IMR-90 (cell line): ENCODE results near the gene MTM1. TPM values are rescaled to one million over a fixed set of nuclear protein-coding genes. Genes with fewer than 3 reads are reported as not detected.

Experiments used
- ATAC-seq: fragments of 200-7000 bp; cut with Tn5 transposase; 2 replicates; pipeline ENCODE4 v1.9.1; 2020; ENCODE audit warnings: low read depth, mild to moderate bottlenecking, moderate library complexity
- BruUV-seq: library from RNA; stranded (reverse); fragments of 400-500 nt; replicated peaks from 2 replicates; lab custom pipeline; 2021; lab: Mats Ljungman, UMichigan
- CTCF ChIA-PET: fragments of 300-600 bp; formaldehyde crosslinking; extraction: SDS; loops from one replicate; lab custom pipeline; 2021; ENCODE audit warnings: antibody characterized with exemption; lab: Yijun Ruan, JAX
- POLR2A ChIA-PET: fragments of 300-600 bp; sonication (Branson Sonifier 250); formaldehyde crosslinking; loops from one replicate; lab custom pipeline; 2022; ENCODE audit warnings: antibody characterized with exemption; ENCODE audit not compliant: unreplicated experiment; lab: Charles Lee
- DNase-seq: peaks from one replicate; pipeline ENCODE4 v3.0.0; 2013
- H2AFZ ChIP-seq: replicated peaks from 2 replicates; pipeline ENCODE3; 2013; ENCODE audit warnings: low read length, mild to moderate bottlenecking; ENCODE audit not compliant: poor library complexity
- H2AK5ac ChIP-seq: 2 replicates; pipeline ENCODE4 v1.6.1; 2013; ENCODE audit warnings: low read depth, low read length, inconsistent platforms
- H2AK9ac ChIP-seq: replicated peaks from 2 replicates; pipeline ENCODE3; 2013; ENCODE audit warnings: mild to moderate bottlenecking, low read depth, low read length, moderate library complexity; ENCODE audit not compliant: poor library complexity
- H2BK120ac ChIP-seq: 2 replicates; pipeline ENCODE4 v1.6.1; 2013; ENCODE audit warnings: low read depth, low read length, inconsistent platforms
- H2BK15ac ChIP-seq: 3 replicates; pipeline ENCODE4 v1.6.1; 2013; ENCODE audit warnings: low read depth, low read length, inconsistent platforms
- H2BK20ac ChIP-seq: 2 replicates; pipeline ENCODE4 v1.6.1; 2013; ENCODE audit warnings: low read depth, mild to moderate bottlenecking, inconsistent platforms, low read length, moderate library complexity
- H2BK5ac ChIP-seq: 2 replicates; pipeline ENCODE4 v1.6.1; 2013; ENCODE audit warnings: mild to moderate bottlenecking, low read depth, low read length, inconsistent platforms; ENCODE audit not compliant: poor library complexity, severe bottlenecking
- H3K14ac ChIP-seq: replicated peaks from 2 replicates; pipeline ENCODE4 v1.6.1; 2013; ENCODE audit warnings: low read depth, low read length, inconsistent platforms
- H3K18ac ChIP-seq: 2 replicates; pipeline ENCODE4 v1.6.1; 2013; ENCODE audit warnings: low read depth, low read length, control low read depth
- H3K23ac ChIP-seq: 2 replicates; pipeline ENCODE4 v1.6.1; 2013; ENCODE audit warnings: low read depth, low read length, inconsistent platforms
- H3K27ac ChIP-seq: 2 replicates; pipeline ENCODE4 v1.5.1; 2013; ENCODE audit warnings: mild to moderate bottlenecking, control low read depth, low read length; ENCODE audit not compliant: insufficient read depth
- H3K27me3 ChIP-seq: 2 replicates; pipeline ENCODE4 v1.6.1; 2013; ENCODE audit warnings: low read length; ENCODE audit not compliant: control insufficient read depth, insufficient read depth
- H3K36me3 ChIP-seq: 2 replicates; pipeline ENCODE4 v1.6.1; 2013; ENCODE audit warnings: low read length, mixed read lengths; ENCODE audit not compliant: control insufficient read depth, insufficient read depth
- H3K4ac ChIP-seq: 2 replicates; pipeline ENCODE4 v1.6.1; 2013; ENCODE audit warnings: low read depth, low read length, inconsistent platforms
- H3K4me1 ChIP-seq: 2 replicates; pipeline ENCODE4 v1.6.1; 2013; ENCODE audit warnings: low read length, mixed read lengths; ENCODE audit not compliant: control insufficient read depth, insufficient read depth
- H3K4me2 ChIP-seq: 2 replicates; pipeline ENCODE4 v1.6.1; 2013; ENCODE audit warnings: low read depth, mild to moderate bottlenecking, control low read depth, low read length, moderate library complexity
- H3K4me3 ChIP-seq: 2 replicates; pipeline ENCODE4 v1.5.1; 2013; ENCODE audit warnings: low read depth, mild to moderate bottlenecking, control low read depth, low read length, moderate library complexity; ENCODE audit not compliant: insufficient read depth
- H3K56ac ChIP-seq: 2 replicates; pipeline ENCODE4 v1.6.1; 2013; ENCODE audit warnings: low read length, inconsistent platforms; ENCODE audit not compliant: insufficient read depth; ENCODE audit errors: extremely low read depth
- H3K79me1 ChIP-seq, 2 experiments: 2 replicates each; pipeline ENCODE4 v1.6.1; 2013; ENCODE audit warnings: low read length in 2 of 2, inconsistent platforms in 1 of 2, low read depth in 1 of 2
- H3K9ac ChIP-seq: 2 replicates; pipeline ENCODE4 v1.6.1; 2013; ENCODE audit warnings: low read depth, low read length, control low read depth
- H3K9me1 ChIP-seq: 2 replicates; pipeline ENCODE4 v1.6.1; 2013; ENCODE audit warnings: low read length, inconsistent platforms; ENCODE audit not compliant: insufficient read depth
- H3K9me3 ChIP-seq: 2 replicates; pipeline ENCODE4 v1.6.1; 2013; ENCODE audit warnings: low read length; ENCODE audit not compliant: control insufficient read depth, insufficient read depth
- H4K20me1 ChIP-seq: 2 replicates; pipeline ENCODE4 v1.6.1; 2013; ENCODE audit warnings: low read length, inconsistent platforms; ENCODE audit not compliant: insufficient read depth
- H4K5ac ChIP-seq: 2 replicates; pipeline ENCODE4 v1.6.1; 2013; ENCODE audit warnings: mild to moderate bottlenecking, low read depth, low read length, control low read depth
- H4K8ac ChIP-seq, 2 experiments: 2 replicates each; pipeline ENCODE4 v1.6.1; 2013; ENCODE audit warnings: low read depth in 2 of 2, low read length in 2 of 2, control low read depth in 1 of 2, inconsistent platforms in 1 of 2
- H4K91ac ChIP-seq: 2 replicates; pipeline ENCODE4 v1.6.1; 2013; ENCODE audit warnings: low read depth, low read length, inconsistent platforms; ENCODE audit not compliant: insufficient read depth
- CHD1 ChIP-seq: IDR thresholded peaks from 2 replicates; pipeline ENCODE4 v1.6.1; 2012; ENCODE audit warnings: low read depth, low read length, improper control_type of control experiment
- MAZ ChIP-seq: IDR thresholded peaks from 2 replicates; pipeline ENCODE4 v1.6.1; 2012; ENCODE audit warnings: low read depth, mild to moderate bottlenecking, low read length, improper control_type of control experiment, moderate library complexity, borderline replicate concordance
- MXI1 ChIP-seq: IDR thresholded peaks from 2 replicates; pipeline ENCODE4 v1.6.1; 2012; ENCODE audit warnings: low read depth, mild to moderate bottlenecking, low read length, moderate library complexity, borderline replicate concordance
- NFE2L2 ChIP-seq: fragments of 150-350 bp; IDR thresholded peaks from 2 replicates; pipeline ENCODE4 v1.6.1; 2016; ENCODE audit warnings: low read depth, mild to moderate bottlenecking, low read length
- POLR2A ChIP-seq: IDR thresholded peaks from 2 replicates; pipeline ENCODE4 v1.6.1; 2012; ENCODE audit warnings: mild to moderate bottlenecking, low read depth, low read length
- WGBS, 2 experiments: methylation state at CpG; one replicate each; pipeline versions ENCODE4 v1.1.5 to v1.1.7; 2013; ENCODE audit warnings: missing lambda C conversion rate in 2 of 2; ENCODE audit not compliant: insufficient read length in 1 of 2; ENCODE audit errors: extremely low coverage in 2 of 2; 5-methylcytosine and 5-hydroxymethylcytosine counted together
- dilution Hi-C: fragments of 300-500 bp; cut with HindIII; formaldehyde crosslinking; loops from one replicate; pipeline ENCODE4 v1.14.3; 2018; ENCODE audit warnings: low sequenced_read_pairs; ENCODE audit not compliant: unreplicated experiment
- in situ Hi-C: fragments of 300-500 bp; cut with MboI; formaldehyde crosslinking; loops from 3 replicates; pipeline ENCODE4 v1.14.3; 2019; ENCODE audit warnings: low sequenced_read_pairs, inconsistent platforms, mixed read lengths
- intact Hi-C: fragments of 100-400 bp; cut with micrococcal nuclease; formaldehyde crosslinking; loops from 2 replicates; pipeline ENCODE4 v1.10.0; 2022
- polyA plus RNA-seq, 3 experiments: library from polyadenylated mRNA; depleted of rRNA; stranded (reverse); fragments of >200 nt; gene quantifications; 2 replicates each; pipeline ENCODE4 v1.2.3, GENCODE V29; 2012; ENCODE audit warnings: low replicate concordance in 1 of 3
- total RNA-seq: library from RNA; depleted of rRNA; stranded (reverse); fragments of >200 nt; gene quantifications from 2 replicates; pipeline ENCODE4 v1.2.3, GENCODE V29; 2012
- TF ChIP-seq, protein P1 (sequence below): fragments of 150-350 bp; IDR thresholded peaks from 2 replicates; pipeline ENCODE4 v1.6.1; 2016; ENCODE audit warnings: low read depth, mild to moderate bottlenecking, low read length, moderate library complexity, borderline replicate concordance

The MTM1 gene
- total and polyA plus RNA-seq, 2 of the 4 experiments (the other 2 are of a cell fraction): 3.8 to 5.6 TPM

- WGBS, 2 experiments: 33% methylated on average over 1 of the region's 11 CpGs; no CpG with 5 or more reads in 1 of the 2 experiments
- Histone ChIP-seq H3K23ac (no peak overlapping the region), H2AK5ac (no peak overlapping the region), H3K18ac (no peak overlapping the region), H3K9ac (no peak overlapping the region), H2BK120ac (no peak overlapping the region), H3K4ac (no peak overlapping the region), H3K4me2 (no peak overlapping the region), H4K8ac (no peak overlapping the region), H3K4me1 (no peaks in the 10 kb centered on the region), H4K91ac (no peak overlapping the region), H4K20me1 (no peaks in the 10 kb centered on the region), H3K4me3 (no peak overlapping the region), H2BK20ac (no peak overlapping the region), H3K36me3 (no peaks in the 10 kb centered on the region), H2BK5ac (no peak overlapping the region), H3K9me1 (no peaks in the 10 kb centered on the region), H2BK15ac (no peak overlapping the region), H3K27me3 (no peaks in the 10 kb centered on the region; the same call in 1 of the 2 replicates), H3K14ac (no peak overlapping the region), H3K27ac (no peak overlapping the region), H4K5ac (no peak overlapping the region), H3K9me3 (peaks cover 2% of the 10 kb centered on the region; the same call in 1 of the 2 replicates), H3K79me1 (no peaks in the 10 kb centered on the region), H2AFZ (peak overlapping the region; percentile 52), H3K56ac (no peak overlapping the region), H2AK9ac (no peak overlapping the region)
- BruUV-seq: no TSS peak
- in situ Hi-C loops (no loop called here), intact Hi-C loops (no loop called here), dilution Hi-C loops (no loop called here)
- no peak for ATAC-seq
- DNase-seq: no peak
- TF ChIP-seq POLR2A: no peak
- no peak for TF ChIP-seq CHD1
- no peak for TF ChIP-seq MXI1
- no peak for TF ChIP-seq NFE2L2
- TF ChIP-seq MAZ: no peak
- TF ChIP-seq, protein P1, sequence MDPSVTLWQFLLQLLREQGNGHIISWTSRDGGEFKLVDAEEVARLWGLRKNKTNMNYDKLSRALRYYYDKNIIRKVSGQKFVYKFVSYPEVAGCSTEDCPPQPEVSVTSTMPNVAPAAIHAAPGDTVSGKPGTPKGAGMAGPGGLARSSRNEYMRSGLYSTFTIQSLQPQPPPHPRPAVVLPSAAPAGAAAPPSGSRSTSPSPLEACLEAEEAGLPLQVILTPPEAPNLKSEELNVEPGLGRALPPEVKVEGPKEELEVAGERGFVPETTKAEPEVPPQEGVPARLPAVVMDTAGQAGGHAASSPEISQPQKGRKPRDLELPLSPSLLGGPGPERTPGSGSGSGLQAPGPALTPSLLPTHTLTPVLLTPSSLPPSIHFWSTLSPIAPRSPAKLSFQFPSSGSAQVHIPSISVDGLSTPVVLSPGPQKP: no peak
- ChIA-PET POLR2A (no interaction called here), CTCF (interaction anchor here (0.6 to 0.9 kb wide), 4 partner anchors 65 to 1114 kb away, joined by 3 read pairs; no protein-coding TSS in a partner anchor)
Measured at GRCh38 chrX:150544222-150544787, 24.1 kb upstream of the MTM1 start.
